Measurements from ENCODE around the gene FUNDC2. TPM values are rescaled to one million over a fixed set of nuclear protein-coding genes. Genes with fewer than 3 reads are reported as not detected.

Gene FUNDC2
- total and polyA plus RNA-seq, 2 of the 13 experiments (the other 11 are each of a cell fraction or from before 2014, with no cell fraction given): 65.3 to 109 TPM

DNA sequence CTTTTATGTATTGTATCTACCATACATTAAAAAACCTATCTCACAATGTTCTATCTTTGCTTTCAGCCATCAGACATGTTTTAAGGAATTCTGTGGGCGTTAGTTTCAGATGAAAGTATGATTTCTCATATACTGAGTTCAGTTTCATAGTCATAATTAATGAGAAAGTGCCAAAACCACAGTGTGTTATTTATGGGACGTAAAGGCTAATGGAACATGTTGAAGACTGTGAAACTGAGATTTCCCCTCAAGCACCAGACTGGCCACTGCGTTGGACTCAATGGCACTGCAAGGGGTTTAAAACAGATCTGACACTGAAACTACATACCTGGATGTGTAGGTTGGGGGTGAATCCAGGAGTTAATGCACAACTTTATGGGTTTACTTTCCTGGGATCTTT lies 36.1 kb upstream of the FUNDC2 start:
- no peak overlapping the region for H3K4me3 ChIP-seq (replicated peaks in 1 of 3; ENCODE audit: insufficient read depth in 1 of 3, low read depth in 2 of 3, low read length in 3 of 3)
- no peak for DNase-seq (ENCODE audit: low spot score)
- BruUV-seq (replicated peaks): no TSS peak
- FAIRE-seq: no peak
- H4K20me1 ChIP-seq (ENCODE audit: insufficient read depth, low read length): no peaks in the 10 kb centered on the region
- no peak for ATAC-seq
- no peaks in the 10 kb centered on the region for H3K9me3 ChIP-seq (ENCODE audit: low read length)
- no peaks in the 10 kb centered on the region for H3K79me2 ChIP-seq (ENCODE audit: insufficient read depth, low read length)
- no peak overlapping the region for H3K27ac ChIP-seq (ENCODE audit: extremely low read length, insufficient read depth, low read length)
- intact Hi-C loops (cut with micrococcal nuclease; ENCODE audit: unreplicated experiment) (no loop called here), in situ Hi-C loops (cut with HindIII; ENCODE audit: extremely low pct_ligation_motif_present, low pct_unique_long_range_greater_than_20kb) (no loop called here)
- peaks cover 23% of the 10 kb centered on the region for H3K4me1 ChIP-seq (ENCODE audit: insufficient read depth, low read length)
- H3K9ac ChIP-seq (ENCODE audit: insufficient read depth, low read depth, low read length): no peak overlapping the region
- no peaks in the 10 kb centered on the region for H3K36me3 ChIP-seq (replicated peaks in 1 of 2; ENCODE audit: control insufficient read depth in 1 of 2, insufficient read depth in 2 of 2, low read length in 2 of 2)
- CTCF ChIA-PET (ENCODE audit: low intra/inter-chr PET ratio, low total read pairs): no interaction called here
- H3K4me2 ChIP-seq (ENCODE audit: low read depth, low read length): no peak overlapping the region
- H3K27me3 ChIP-seq (ENCODE audit: control insufficient read depth in 1 of 2, insufficient read depth in 2 of 2, low read length in 2 of 2): no peaks in the 10 kb centered on the region
- POLR2A ChIA-PET: no interaction called here
- H2AFZ ChIP-seq (ENCODE audit: low read length): no peak overlapping the region
- 66% methylated on average over 3 of the region's 3 CpGs for WGBS (ENCODE audit: low lambda C conversion rate)
- TF ChIP-seq, protein P1, sequence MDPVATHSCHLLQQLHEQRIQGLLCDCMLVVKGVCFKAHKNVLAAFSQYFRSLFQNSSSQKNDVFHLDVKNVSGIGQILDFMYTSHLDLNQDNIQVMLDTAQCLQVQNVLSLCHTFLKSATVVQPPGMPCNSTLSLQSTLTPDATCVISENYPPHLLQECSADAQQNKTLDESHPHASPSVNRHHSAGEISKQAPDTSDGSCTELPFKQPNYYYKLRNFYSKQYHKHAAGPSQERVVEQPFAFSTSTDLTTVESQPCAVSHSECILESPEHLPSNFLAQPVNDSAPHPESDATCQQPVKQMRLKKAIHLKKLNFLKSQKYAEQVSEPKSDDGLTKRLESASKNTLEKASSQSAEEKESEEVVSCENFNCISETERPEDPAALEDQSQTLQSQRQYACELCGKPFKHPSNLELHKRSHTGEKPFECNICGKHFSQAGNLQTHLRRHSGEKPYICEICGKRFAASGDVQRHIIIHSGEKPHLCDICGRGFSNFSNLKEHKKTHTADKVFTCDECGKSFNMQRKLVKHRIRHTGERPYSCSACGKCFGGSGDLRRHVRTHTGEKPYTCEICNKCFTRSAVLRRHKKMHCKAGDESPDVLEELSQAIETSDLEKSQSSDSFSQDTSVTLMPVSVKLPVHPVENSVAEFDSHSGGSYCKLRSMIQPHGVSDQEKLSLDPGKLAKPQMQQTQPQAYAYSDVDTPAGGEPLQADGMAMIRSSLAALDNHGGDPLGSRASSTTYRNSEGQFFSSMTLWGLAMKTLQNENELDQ (CRISPR knock-in tag; IDR thresholded peaks at IDR 0.05; ENCODE audit: borderline replicate concordance): no peak
- TF ChIP-seq GABPB1 (CRISPR knock-in tag; IDR thresholded peaks at IDR 0.05) (no peak), GTF2F1 (IDR thresholded peaks at IDR 0.05; ENCODE audit: low read length) (no peak), EZH2 (conservative IDR thresholded peaks at IDR 0.05; ENCODE audit: low read depth, low read length) (no peak), RBM22 (optimal IDR thresholded peaks at IDR 0.05; ENCODE audit: low read length) (no peak), ISX (CRISPR knock-in tag; conservative IDR thresholded peaks at IDR 0.05) (no peak), PHF21A (CRISPR knock-in tag; IDR thresholded peaks at IDR 0.05) (no peak)
- TF ChIP-seq, protein P2, sequence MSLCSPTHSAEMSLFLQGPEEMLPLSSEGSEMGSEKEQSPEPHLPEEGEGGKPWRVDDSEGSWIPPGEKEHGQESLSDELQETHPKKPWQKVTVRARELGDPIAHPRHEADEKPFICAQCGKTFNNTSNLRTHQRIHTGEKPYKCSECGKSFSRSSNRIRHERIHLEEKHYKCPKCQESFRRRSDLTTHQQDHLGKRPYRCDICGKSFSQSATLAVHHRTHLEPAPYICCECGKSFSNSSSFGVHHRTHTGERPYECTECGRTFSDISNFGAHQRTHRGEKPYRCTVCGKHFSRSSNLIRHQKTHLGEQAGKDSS (CRISPR knock-in tag; IDR thresholded peaks at IDR 0.05; ENCODE audit: borderline replicate concordance, low read depth): no peak
- TF ChIP-seq, protein P3, sequence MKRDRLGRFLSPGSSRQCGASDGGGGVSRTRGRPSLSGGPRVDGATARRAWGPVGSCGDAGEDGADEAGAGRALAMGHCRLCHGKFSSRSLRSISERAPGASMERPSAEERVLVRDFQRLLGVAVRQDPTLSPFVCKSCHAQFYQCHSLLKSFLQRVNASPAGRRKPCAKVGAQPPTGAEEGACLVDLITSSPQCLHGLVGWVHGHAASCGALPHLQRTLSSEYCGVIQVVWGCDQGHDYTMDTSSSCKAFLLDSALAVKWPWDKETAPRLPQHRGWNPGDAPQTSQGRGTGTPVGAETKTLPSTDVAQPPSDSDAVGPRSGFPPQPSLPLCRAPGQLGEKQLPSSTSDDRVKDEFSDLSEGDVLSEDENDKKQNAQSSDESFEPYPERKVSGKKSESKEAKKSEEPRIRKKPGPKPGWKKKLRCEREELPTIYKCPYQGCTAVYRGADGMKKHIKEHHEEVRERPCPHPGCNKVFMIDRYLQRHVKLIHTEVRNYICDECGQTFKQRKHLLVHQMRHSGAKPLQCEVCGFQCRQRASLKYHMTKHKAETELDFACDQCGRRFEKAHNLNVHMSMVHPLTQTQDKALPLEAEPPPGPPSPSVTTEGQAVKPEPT (CRISPR knock-in tag; IDR thresholded peaks at IDR 0.05; ENCODE audit: low read depth): no peak
- TF ChIP-seq, protein P4, sequence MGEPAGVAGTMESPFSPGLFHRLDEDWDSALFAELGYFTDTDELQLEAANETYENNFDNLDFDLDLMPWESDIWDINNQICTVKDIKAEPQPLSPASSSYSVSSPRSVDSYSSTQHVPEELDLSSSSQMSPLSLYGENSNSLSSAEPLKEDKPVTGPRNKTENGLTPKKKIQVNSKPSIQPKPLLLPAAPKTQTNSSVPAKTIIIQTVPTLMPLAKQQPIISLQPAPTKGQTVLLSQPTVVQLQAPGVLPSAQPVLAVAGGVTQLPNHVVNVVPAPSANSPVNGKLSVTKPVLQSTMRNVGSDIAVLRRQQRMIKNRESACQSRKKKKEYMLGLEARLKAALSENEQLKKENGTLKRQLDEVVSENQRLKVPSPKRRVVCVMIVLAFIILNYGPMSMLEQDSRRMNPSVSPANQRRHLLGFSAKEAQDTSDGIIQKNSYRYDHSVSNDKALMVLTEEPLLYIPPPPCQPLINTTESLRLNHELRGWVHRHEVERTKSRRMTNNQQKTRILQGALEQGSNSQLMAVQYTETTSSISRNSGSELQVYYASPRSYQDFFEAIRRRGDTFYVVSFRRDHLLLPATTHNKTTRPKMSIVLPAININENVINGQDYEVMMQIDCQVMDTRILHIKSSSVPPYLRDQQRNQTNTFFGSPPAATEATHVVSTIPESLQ (CRISPR knock-in tag; conservative IDR thresholded peaks at IDR 0.05): no peak

Data from HepG2 (cell line).